SU-DHL-6 (cell line): ENCODE results near the gene MINK1.

Experiments used
- CTCF ChIP-seq: fragments of 200-600 bp; sonication (generic); IDR thresholded peaks from one replicate; pipeline ENCODE4 v1.5.1; 2017; ENCODE audit warnings: antibody characterized with exemption, mild to moderate bottlenecking, low read length, moderate library complexity; ENCODE audit not compliant: insufficient read depth, poor library complexity, severe bottlenecking
- EZH2phosphoT487 ChIP-seq: fragments of 200-600 bp; sonication (generic), shearing (Covaris generic); conservative IDR thresholded peaks from 2 replicates; pipeline ENCODE4 v1.6.1; 2018; ENCODE audit warnings: mild to moderate bottlenecking, antibody characterized with exemption, low read length, moderate library complexity, mixed read lengths

- TF ChIP-seq CTCF (no peak), EZH2phosphoT487 (no peak)
Measured at GRCh38 chr17:4887581-4887980, 54.4 kb downstream of the MINK1 start.
